GM19452 (cell line): ENCODE data around the gene PATJ.
"Not testable (repeated sequence)": the region's sequence is repeated elsewhere in the genome, so short reads cannot be mapped to it uniquely, and the experiment has no call there.

Experiments
- ATAC-seq: cut with Tn5 transposase; IDR thresholded peaks from one replicate; pipeline ENCODE4 v1.9.1; 2021; ENCODE audit not compliant: unreplicated experiment

PATJ gene

GRCh38 chr1:61887076-61887867 lies 145.0 kb downstream of the PATJ start:
- ATAC-seq, result no peak

DNA sequence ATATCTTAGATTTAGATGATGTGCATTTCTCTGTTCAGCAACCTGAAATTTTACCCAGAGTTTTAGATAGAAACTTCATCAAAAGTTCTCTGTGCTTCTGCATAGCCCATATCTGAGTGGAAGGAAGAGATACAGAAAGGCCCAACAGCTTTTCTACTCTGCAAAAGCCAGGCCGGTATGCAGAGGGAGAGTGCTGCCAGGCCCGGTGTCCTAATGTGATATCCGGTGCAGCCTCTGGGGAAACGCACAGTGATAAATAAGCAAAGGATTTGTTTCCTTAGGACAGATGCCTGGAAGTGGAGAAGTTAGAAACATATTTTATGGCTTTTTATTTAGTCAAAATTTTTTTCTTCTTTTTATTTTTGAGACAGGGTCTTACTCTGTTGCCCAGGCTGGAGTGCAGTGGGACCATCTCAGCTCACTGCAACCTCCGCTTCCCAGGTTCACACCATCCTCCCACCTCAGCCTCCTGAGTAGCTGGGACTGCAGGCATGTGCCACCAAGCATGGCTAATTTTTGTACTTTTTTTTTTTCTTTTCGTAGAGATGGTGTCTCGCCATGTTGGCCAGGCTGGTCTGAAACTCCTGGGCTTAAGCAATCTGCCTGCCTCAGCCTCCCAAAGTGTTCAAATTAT lies 145.8 kb downstream of the PATJ start:
- ATAC-seq, result no peak

DNA sequence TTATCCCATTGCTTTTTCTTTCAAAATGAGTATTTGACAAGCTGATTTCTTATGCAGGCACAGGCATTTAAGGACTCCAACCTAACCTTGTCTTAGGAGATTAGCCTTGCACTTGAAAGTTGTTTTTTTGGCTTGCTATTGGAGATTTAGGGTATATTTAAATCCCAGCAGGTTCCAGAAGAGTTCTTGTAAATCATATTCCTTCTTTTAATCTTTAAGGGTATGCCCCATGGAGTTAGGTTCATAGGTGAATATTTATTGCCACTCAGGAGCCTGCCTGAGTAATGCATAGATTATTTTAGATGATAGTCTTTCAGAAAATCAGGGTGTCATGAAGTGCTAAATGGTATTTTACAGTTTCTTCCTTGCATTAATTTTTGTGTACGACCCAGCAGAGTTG lies 146.5 kb downstream of the PATJ start:
- no peak for ATAC-seq

DNA sequence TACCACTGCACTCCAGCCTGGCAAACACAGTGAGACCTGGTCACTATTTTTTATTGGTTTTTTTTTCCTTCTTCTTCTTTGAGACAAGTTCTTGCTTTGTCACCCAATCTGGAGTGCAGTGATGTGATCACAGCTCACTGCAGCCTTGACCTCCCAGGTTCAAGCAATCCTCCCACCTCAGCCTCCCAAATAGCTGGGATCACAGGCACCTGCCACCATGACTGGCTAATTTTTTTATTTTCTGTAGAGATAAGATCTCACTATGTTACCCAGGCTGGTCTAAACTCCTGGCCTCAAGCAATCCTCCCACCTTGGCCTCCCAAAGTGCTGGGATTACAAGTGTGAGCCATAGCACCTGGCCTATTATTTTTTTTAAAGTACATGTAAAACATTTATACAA lies 148.2 kb downstream of the PATJ start:
- not testable (repeated sequence) for ATAC-seq

GRCh38 chr1:61892977-61893376 lies 150.7 kb downstream of the PATJ start:
- no peak for ATAC-seq

- ATAC-seq, result not testable (repeated sequence)
Observed at GRCh38 chr1:61894296-61894695, 152.0 kb downstream of the PATJ start.

- ATAC-seq, result no peak
Observed at GRCh38 chr1:61895175-61895574, 152.9 kb downstream of the PATJ start.

- ATAC-seq, result no peak
Observed at GRCh38 chr1:61898658-61899057, 156.4 kb downstream of the PATJ start.

DNA sequence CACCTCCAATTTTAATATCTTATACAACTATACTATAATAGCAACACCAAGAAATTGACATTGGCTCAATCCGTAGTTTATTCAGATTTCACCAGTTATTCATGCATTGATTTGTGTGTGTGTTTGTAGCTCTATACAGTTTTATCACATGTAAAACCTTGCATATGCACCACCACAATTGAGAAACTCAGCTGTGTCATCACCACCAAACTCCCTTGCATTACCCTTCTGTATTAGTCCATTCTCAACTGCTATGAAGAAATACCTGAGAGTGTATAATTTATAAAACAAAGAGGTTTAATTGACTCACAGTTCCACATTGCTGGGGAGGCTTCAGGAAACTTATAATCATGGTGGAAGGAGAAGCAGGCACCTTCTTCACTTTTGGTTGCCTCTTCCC lies 162.1 kb downstream of the PATJ start:
- no peak for ATAC-seq

- no peak for ATAC-seq
Observed at GRCh38 chr1:61907102-61907501, 164.8 kb downstream of the PATJ start.

DNA sequence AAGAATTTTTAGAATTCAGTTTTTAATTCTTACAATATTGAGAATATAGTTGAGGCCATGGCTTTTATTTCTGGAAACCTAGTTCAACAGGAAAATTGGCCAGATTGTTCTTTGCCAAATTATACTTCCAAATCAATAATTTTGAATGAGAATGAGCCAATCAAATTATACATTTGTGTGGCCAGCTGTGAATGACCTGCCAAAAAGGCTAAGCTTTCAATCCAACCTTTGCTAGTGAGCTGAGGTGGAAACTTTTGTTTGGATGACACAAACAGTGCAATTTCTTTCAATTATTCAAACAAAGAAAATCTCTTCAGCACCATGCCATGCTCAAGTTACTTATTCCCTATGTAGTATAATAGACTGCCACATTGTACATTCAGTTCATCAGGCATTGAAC lies 167.8 kb downstream of the PATJ start:
- ATAC-seq, result no peak

DNA sequence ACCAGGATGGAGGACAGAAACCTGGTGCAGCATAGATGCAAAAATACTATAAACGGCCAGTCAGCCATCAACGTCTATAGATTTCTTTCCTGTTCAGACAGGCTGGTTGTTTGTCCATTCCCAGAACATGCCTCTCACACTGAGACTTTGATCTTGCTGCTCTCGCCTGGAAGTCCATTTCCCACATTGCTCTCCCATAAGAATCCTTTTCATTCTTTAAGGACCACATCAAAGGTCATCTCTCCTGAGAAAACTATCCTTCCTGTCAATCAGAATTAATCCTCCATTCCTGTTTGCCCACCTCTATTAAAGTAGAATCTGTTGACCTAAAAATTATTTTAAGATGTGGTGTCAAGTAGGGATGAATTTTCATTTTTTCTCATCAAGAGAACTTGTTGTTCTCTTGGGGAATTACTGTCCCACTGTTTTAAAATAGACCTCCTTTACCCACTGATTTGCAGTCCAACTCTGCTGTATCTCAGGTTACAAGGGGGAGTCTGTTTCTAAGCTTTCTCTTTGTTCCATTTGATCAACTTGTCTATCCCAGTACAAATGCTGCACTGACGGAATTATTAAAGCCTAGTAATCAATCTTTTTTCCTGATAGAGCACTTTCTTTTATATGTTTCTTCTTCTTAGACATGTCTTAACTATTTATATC lies 172.7 kb downstream of the PATJ start:
- no peak for ATAC-seq

DNA sequence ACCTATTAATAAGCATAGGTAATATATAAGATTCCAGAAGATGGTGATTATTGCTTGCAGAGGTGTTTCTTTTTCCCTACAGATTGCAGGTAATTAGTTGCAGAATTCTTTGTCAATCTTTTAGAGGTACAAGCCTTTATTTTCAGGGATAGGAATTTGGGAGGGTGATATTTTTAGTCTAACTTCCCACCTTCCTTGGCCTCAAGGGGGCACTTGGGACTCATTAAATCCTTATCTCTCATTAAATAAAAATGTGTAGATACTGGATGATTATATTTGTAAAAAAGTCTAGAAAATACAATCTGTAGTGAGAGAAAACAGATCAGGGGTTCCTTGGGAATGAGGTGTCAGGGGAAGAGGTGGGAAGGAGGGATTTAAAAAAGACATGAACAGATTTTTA lies 179.2 kb downstream of the PATJ start:
- no peak for ATAC-seq

DNA sequence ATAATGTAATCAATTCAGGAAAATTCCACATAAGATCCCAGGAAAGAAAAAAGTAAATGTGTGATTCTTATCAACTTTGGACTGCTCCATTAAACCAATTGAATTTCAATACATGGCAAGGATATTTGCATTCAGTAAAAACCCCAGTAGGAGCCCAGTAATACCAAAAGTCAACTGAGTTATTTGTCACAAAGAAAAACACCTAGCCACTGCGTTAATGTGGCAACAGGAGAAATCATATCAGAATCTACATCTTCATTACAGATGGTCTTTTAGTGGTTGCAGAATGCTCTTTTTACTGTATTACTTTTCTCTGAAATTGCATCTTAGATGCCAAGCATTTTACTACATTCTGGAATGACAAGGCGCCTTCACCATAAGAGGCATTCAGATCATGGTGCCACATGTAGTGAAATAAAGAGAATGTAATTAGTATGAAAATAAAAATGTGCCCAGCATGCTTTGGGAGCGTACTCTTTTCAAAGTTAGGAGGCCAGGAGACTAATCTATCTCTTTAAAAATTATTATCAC lies 180.7 kb downstream of the PATJ start:
- no peak for ATAC-seq

- no peak for ATAC-seq
Observed at GRCh38 chr1:61925591-61926298, 183.5 kb downstream of the PATJ start.

- ATAC-seq, result no peak
Observed at GRCh38 chr1:61926597-61926996, 184.3 kb downstream of the PATJ start.

DNA sequence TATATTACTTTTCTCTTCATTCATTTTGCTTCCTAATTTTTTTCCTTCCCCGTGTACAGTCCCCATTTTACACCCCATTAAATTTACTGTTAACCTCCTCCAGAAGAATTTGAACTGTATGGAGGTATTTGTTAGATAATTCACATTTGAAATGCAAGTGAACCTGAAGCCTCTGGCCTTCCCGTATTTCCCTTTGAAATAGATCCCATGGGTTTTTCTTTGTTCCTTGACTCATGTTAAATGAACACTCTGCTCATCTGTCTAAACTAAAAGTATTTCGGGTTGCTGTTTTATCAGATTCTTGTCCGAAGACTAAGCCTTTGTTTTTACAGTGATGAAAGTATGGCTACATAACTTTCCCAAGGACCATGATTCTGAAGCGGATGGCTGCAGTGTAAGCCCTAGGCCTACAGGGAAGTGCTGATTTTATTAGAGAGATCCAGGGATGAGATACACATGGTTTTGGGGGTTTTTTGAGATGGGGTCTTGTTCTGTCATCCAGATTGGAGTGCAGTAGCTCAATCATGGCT lies 187.9 kb downstream of the PATJ start:
- ATAC-seq, result no peak

DNA sequence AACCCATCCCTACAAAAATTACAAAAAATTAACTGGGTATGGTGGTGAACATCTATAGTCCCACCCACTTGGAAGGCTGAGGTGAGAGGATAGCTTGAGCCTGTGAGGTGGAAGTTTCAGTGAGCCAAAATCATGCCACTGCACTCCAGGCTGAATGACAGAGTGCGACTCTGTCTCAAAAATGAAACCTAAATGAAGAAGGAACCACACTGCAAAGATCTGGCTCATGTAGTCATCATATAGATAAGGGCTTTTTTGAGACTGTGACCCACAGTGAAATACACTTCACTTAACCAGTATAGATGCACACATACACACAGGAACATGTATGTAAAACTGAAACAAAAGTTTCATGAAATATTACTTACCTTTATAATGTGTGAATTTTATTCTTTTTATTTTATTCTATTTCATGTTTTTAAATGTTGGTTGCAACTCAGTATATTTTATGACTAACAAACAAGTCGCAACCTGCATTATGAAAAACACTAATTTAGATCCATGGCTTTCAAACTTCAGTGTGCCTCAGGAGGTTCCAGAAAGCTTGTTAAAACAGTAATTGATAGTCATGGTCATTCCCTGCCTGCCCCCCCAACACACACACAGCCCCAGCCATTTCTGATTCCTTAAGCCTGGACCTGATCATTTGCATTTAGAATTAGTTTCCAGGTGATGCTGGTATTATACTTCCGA lies 189.5 kb downstream of the PATJ start:
- ATAC-seq, result no peak

DNA sequence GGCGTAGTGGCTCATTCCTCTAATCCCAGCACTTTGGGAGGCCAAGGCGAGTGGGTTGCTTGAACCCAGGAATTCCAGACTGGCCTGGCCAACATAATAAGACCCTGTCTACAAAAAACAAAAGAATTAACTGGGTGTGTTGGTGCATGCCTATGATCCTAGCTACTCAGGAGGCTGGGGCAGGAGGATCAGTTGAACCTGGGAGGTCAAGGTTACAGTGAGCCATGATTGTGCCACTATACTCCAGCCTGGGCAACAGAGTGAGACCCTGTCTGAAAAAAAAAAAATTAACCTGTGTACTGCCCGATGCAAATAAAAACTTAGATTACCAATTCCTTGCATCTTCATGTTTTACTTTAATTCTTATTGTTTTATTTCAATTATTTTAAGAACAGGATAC lies 193.2 kb downstream of the PATJ start:
- no peak for ATAC-seq

- ATAC-seq, result no peak
Observed at GRCh38 chr1:61936839-61937238, 194.6 kb downstream of the PATJ start.
